Frontal cortex (tissue), 4 donors: Measurements from ENCODE around the gene DHX35. TPM values are rescaled to one million over a fixed set of nuclear protein-coding genes. Genes with fewer than 3 reads are reported as not detected.

Experiments
- DNase-seq, 2 donors: peaks; one replicate each; pipeline ENCODE4 v3.0.0; 2012; ENCODE audit warnings: low spot score in 2 of 2
- FAIRE-seq: peaks from 2 replicates; lab custom pipeline; 2012; peaks lifted over from hg19 to GRCh38; lab: Jason Lieb, UNC
- small RNA-seq: library from RNA; depleted of rRNA; stranded (forward); fragments of <200 nt; gene quantifications from one replicate; pipeline ENCODE3, GENCODE V24; 2014
- total RNA-seq: library from RNA; depleted of rRNA; stranded (reverse); fragments of >200 nt; gene quantifications from one replicate; pipeline ENCODE4 v1.2.3, GENCODE V29; 2014
- donor health status: control.
- donor health status: control.
- donor health status: control.

Gene DHX35
- total RNA-seq, 1 donor from 2014 or later: 15.5 TPM

DNA sequence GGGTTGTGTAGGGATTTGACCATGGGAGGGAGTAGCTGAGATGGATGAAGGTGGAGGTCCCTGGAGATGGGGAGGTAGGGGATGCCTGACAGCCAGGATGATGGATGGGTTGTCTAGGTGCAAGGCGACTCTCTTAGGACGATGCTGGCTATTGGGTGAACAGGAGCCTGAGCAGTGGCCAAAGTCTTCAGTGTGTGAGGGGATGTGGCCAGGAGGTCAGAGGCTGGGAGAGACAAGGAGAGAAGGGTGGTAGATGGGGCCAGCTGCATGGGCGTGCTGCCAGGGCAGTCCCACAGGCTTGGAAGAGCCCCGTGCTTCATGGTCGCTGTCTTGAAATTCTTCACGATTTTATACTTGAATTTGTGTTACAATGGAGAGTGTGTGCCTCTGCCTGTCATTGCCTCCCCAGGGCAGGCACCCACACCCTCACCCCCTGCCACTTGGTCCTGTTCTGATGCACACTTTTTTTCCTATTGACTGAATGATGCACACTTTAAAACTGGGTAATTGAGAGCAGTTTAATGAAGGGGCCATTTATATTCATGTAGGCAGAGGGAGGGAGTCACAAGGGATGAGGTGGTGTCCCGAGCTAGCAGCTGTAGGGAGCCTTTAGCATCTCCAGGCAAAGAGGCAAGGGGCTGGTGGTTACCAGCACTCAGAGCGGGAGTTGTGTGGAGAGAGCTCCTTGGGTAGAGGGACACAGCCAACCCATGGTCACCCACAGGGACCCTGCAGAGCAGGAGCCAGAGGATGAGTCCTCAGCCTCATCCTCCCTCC is 120.7 kb downstream of the DHX35 start:
- no peak for DNase-seq
- no peak for FAIRE-seq

- no peak for FAIRE-seq
- no peak for DNase-seq
Observed at GRCh38 chr20:39083761-39084160, 121.6 kb downstream of the DHX35 start.

DNA sequence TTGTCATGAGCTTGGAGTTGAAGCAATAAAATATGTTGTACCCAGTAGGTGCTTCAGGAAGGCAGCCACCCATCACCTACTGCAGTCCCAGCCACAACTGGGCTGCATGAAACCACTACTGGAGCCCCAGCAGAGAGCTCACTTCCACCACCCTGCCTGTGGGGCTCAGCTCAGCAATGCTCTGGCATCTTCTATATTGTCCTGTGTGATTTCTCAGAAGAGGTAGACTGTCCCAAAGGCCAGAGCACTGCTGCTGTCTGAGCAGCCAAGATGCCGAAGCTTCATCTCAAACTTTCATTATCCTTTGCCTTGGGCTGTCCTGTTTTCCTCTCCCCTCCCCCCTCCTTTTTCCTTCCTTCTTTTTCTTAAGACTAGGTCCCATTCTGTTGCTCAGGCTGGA is 126.9 kb downstream of the DHX35 start:
- no peak for DNase-seq
- FAIRE-seq: no peak

Small RNA genes lying within 50 kb of the gene (small RNA-seq; reads per million reads assigned to genes)
- not detected for gene AL023803.1

Other genes starting within 250 kb of the DHX35 start
- gene SLC32A1, start 237.9 kb upstream of the DHX35 start, total RNA-seq: 7.7 TPM
- 9.8 TPM for gene ACTR5, start 213.9 kb upstream of the DHX35 start, total RNA-seq
- gene PPP1R16B, start 156.6 kb upstream of the DHX35 start, total RNA-seq: 10.6 TPM
- 2.4 TPM for gene FAM83D, start 35.9 kb upstream of the DHX35 start, total RNA-seq